ENCODE data around the gene VOPP1. TPM values are rescaled to one million over a fixed set of nuclear protein-coding genes. Genes with fewer than 3 reads are reported as not detected.
A peak's percentile ranks its signal among the peaks of the same experiment; 100 is the strongest.

Gene VOPP1
- total and polyA plus RNA-seq, 10 of the 15 experiments (the other 5 are each of a cell fraction or from before 2014, with no cell fraction given) = 32.8 to 206 (median 129) TPM

DNA sequence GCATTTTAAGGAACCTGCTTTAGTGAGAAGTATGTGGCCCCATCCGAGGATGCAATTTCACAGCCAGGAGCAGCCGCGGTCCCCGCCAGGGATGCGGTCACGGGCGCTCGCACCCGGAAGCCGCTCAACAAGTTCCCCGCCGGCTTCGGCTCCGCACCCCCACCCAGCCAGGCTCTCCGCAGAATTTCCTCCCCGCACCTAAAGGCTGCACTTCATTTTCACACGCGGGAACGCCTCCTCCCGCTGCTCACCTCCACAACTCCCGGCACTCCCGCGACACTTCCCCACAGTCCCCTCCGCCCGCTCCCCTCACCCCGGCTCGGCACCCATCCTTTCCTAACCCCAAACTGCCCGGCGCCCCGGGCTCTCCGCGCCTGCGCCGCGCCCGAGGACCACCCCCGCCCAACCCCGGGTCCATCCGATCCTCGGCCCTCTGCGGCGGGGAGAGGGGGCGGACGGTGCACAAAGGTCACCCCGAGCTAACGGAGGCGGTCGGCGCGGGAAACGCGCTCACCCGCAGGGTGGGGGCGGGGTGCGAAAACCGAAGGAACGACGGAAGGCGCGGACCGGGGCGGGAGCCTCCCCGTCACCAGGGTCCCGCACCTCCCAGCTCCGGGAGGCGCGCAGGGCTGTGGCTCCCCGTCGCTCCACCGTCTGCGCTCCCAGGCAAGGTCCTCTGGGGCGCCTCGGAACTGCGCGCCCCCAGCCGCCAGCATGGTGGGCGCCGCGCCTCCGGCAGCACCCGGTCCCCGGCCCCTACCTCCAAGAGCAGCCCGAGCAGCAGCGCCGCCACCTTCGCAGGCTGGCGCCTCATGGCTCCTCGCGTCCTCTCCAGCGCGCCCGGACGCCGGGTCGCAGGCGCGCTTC is 558 bp downstream of the VOPP1 start (continued):
- TF ChIP-seq BCL11A (IDR thresholded peaks at IDR 0.05; ENCODE audit: low read depth, low read length) = no peak
- peak; percentile 88; the same call in 1 of the 2 replicates for TF ChIP-seq GATAD2B (conservative IDR thresholded peaks at IDR 0.05; ENCODE audit: low read depth)
- peak; percentile 23; the same call in 1 of the 2 replicates for TF ChIP-seq TAF1 (IDR thresholded peaks at IDR 0.05; ENCODE audit: borderline replicate concordance, low read depth, low read length)
- TF ChIP-seq LARP7 (IDR thresholded peaks at IDR 0.05) = peak; percentile 71
- TF ChIP-seq TBL1XR1 (IDR thresholded peaks at IDR 0.05; ENCODE audit: low read depth, low read length) = peak; percentile 39; the same call in 1 of the 2 replicates
- TF ChIP-seq RB1 (IDR thresholded peaks at IDR 0.05; ENCODE audit: borderline replicate concordance) = peak; percentile 56; the same call in 1 of the 2 replicates
- TF ChIP-seq, protein P1, sequence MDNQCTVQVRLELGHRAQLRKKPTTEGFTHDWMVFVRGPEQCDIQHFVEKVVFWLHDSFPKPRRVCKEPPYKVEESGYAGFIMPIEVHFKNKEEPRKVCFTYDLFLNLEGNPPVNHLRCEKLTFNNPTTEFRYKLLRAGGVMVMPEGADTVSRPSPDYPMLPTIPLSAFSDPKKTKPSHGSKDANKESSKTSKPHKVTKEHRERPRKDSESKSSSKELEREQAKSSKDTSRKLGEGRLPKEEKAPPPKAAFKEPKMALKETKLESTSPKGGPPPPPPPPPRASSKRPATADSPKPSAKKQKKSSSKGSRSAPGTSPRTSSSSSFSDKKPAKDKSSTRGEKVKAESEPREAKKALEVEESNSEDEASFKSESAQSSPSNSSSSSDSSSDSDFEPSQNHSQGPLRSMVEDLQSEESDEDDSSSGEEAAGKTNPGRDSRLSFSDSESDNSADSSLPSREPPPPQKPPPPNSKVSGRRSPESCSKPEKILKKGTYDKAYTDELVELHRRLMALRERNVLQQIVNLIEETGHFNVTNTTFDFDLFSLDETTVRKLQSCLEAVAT (IDR thresholded peaks at IDR 0.05) = peak; percentile 88; the same call in 1 of the 2 replicates
- peak; percentile 61; the same call in 1 of the 2 replicates for TF ChIP-seq POLR2AphosphoS5 (IDR thresholded peaks at IDR 0.05; ENCODE audit: low read length)

- Histone ChIP-seq H4K20me1 (ENCODE audit: control insufficient read depth, insufficient read depth) (no peaks in the 10 kb centered on the region), H3K79me2 (ENCODE audit: control insufficient read depth, insufficient read depth, low read length) (peaks cover 69% of the 10 kb centered on the region), H3K9ac (ENCODE audit: control insufficient read depth, insufficient read depth, low read length) (peak overlapping the region; percentile 87), H3K9me3 (replicated peaks; ENCODE audit: control insufficient read depth, insufficient read depth, low read length) (no peaks in the 10 kb centered on the region), H3K4me2 (ENCODE audit: control insufficient read depth, insufficient read depth) (peak overlapping the region; percentile 65), H3K4me1 (ENCODE audit: control insufficient read depth, insufficient read depth, low read length) (peaks cover 32% of the 10 kb centered on the region), H3K27ac (ENCODE audit: control insufficient read depth, insufficient read depth) (peak overlapping the region; percentile 93), H3K36me3 (ENCODE audit: control insufficient read depth in 2 of 2, insufficient read depth in 2 of 2, low read length in 1 of 2) (no peaks in the 10 kb centered on the region), H3K4me3 (peak overlapping the region; percentile 98), H2AFZ (ENCODE audit: control insufficient read depth, low read depth, low read length) (no peak overlapping the region), H3K27me3 (replicated peaks in 1 of 2; ENCODE audit: control insufficient read depth in 2 of 2, insufficient read depth in 2 of 2, low read length in 1 of 2) (no peaks in the 10 kb centered on the region)
- SMC1A ChIA-PET (ENCODE audit: uncharacterized antibody, unreplicated experiment) = interaction anchor here (1.1 to 12.6 kb wide), 6 partner anchors 12 to 262 kb away, joined by 3 to 263 read pairs (median 74); no protein-coding TSS in a partner anchor
- FAIRE-seq = no peak
- RAD21 ChIA-PET (ENCODE audit: unreplicated experiment) = interaction anchor here (1.5 to 11.6 kb wide), 6 partner anchors 12 to 262 kb away, joined by 3 to 245 read pairs (median 56); no protein-coding TSS in a partner anchor
- in situ Hi-C loops (cut with MboI) = loop anchor here (25.0 kb wide), 1 partner anchor 809 kb away; the partner anchor contains the start of gene SEC61G
- BruUV-seq (replicated peaks) = no TSS peak
- ATAC-seq = no peak
- intact Hi-C loops (cut with micrococcal nuclease; ENCODE audit: unreplicated experiment) = loop anchor here (1.0 to 5.0 kb wide), 2 partner anchors 14 to 481 kb away; partner anchors contain the start of genes CCT6A and PSPH
- POLR2A ChIA-PET = interaction anchor here (4.7 to 8.8 kb wide), 2 partner anchors 13 to 37 kb away, joined by 24 to 156 read pairs; no protein-coding TSS in a partner anchor
- no peak for DNase-seq (ENCODE audit: low read depth, low spot score)
- 0 out of 2 replicates have a peak, but pooled peaks have one; percentile 12 for TF ChIP-seq SPI1 (IDR thresholded peaks at IDR 0.05; ENCODE audit: borderline replicate concordance, insufficient read depth, low read depth, low read length)
- no peak for TF ChIP-seq HDAC6 (IDR thresholded peaks at IDR 0.05; ENCODE audit: unreplicated experiment)
- CTCF ChIA-PET = interaction anchor here (0.6 to 5.2 kb wide), 6 partner anchors 16 to 262 kb away, joined by 3 to 45 read pairs (median 3); no protein-coding TSS in a partner anchor
- 2% methylated on average over 5 of the region's 5 CpGs for WGBS (ENCODE audit: insufficient coverage, insufficient replicate concordance, low lambda C conversion rate, missing lambda C conversion rate)
Measured at GRCh38 chr7:55570939-55571338, 1.4 kb downstream of the VOPP1 start.
